GM18508 (cell line): ENCODE data around the gene KLHL3.

Source experiments
- ATAC-seq: cut with Tn5 transposase; IDR thresholded peaks from one replicate; pipeline ENCODE4 v1.9.1; 2021; ENCODE audit warnings: moderate number of reproducible peaks; ENCODE audit not compliant: insufficient read depth, unreplicated experiment

KLHL3 gene

DNA sequence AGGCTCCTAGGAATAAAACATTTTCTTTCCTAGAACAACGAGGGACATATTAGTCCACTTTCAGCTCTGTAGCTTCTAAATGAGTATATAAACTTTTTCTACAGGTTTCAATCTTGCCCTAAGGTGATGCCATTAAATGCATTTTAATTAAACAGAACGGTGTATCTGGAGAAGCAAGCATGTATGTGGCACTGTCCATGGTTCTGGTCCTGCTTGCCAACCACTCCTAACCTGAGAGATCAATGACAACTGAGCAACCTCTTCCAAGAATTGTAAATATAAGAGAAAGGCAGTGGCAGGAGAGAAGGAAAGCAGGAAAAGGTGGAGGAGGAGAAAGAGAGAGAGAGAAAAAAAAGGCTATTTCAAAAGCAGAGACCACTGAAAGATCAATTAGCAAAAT, 141.2 kb downstream of the KLHL3 start:
- ATAC-seq = no peak

DNA sequence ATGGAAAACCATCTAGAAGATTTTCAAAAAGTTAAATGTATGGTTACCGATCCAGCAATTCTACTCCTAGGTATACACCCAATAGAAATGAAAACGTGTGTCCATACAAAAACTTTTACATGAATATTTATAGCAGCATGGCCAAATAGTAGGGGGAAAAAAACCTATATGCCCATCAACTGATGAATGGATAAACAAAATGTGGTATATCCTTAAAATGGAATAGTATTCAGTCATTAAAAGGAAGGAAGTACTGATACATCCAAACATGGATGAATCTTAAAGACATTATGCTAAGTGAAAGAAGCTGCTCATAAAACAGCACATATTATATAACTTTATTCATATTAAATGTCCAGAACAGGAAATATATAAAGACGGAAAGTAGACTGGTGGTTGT, 143.6 kb downstream of the KLHL3 start:
- ATAC-seq = no peak

DNA sequence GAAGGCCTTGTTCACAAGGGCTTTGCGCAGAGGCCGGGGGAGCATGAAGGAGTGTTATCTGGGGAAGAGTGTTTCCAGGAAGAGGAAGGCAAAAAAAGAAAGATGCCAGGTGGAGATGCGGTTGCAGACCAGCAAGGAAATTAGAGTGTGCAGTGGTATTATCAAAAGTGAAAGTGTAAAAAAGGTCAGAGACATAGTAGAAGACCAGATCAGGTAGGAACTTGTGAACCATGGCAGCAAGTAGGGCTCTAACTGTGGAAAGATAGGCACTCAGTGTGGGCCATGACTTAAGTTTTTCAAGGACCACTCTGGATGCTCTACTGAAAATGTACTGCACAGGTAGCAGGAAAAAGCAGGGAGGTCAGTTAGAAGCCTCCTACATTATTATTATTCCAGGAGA, 146.7 kb downstream of the KLHL3 start:
- ATAC-seq = no peak

DNA sequence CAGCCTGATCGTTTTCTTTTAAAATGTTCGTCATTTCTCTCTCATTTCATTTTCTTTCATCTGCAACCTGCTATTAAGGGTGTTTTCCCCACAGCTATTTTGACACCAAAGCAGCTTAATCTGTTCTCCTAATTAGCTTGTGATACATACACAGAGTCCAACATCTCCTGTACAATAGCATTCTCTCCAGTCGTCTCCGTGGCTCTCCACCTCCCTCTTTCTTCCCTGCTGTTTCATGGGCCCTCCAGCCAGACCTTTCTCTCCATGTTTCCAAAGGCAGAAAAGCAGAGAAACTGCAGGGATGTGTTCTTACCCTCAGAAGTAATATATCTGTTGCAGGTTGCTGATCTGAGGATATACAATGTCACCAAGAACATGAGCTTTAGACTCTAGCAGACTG, 148.0 kb downstream of the KLHL3 start:
- ATAC-seq = no peak

DNA sequence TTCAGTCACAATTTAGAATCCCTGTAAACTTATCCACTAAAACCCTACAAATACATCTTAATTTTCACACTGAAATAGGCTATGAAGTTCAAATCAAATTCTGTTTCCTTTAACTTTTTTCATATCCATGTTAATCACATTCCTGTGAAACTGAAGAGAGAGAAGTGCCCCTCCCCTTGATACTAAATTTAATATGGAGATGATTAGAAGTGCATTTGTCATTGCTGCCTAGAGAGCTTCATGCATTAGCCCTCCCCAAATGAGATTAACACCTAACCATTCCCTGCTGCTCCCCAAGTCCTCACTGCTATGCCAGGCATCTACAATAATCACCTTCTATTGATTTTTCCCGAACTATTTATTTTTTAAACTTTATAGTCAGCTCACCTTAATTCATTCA, 151.6 kb downstream of the KLHL3 start:
- ATAC-seq = no peak

DNA sequence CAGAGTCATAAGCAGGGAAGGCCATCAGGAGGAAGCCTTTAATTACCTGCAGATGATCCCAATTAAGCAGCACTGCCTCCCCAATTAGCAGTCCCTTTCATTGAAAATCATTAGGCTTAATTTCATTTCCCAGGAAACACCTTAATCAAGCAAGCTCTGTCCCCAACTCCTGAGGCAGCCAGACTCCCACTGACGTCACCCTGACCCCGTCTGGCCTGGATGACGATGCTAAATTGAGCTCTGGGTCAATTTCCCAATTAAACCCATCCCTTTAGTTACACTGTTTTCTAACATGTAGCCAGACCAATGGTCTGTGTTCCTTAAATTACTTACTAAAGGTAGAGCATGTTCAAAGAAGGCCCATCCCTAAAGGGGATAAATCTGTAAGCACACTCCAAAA, 152.8 kb downstream of the KLHL3 start:
- no peak for ATAC-seq

DNA sequence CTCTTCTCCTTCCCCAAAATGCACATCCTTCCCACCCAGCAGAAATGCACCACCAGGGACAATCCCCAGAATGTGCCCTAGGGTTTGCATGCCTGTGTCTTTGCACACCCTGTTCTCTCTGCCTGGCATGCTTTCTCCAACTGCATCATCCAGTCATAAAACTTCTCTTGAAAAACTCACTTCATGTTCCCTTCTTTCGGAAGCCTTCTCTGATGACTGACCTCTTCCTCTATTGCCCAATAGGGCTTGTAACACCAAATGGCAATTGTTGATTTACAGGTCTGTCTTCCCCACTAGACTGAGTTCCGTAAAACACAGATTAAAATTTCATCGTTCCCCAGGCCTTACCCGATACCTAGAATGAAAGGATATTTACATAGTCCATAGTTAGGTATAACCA, 153.7 kb downstream of the KLHL3 start:
- no peak for ATAC-seq

DNA sequence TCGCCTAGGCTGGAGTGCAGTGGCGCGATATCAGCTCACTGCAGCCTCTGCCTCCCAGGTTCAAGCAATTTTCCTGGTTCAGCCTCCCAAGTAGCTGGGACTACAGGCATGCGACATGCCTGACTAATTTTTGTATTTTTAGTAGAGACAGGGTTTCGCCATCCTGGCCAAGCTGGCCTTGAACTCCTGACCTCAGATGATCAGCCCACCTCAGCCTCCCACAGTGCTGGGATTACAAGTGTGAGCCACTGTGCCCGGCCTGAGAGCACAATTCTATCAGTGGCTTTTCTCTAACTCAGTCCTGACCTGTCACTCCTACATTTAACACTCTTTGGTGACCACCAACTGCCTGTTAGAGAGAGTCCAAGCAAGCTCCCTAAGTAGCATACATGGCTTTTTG, 154.1 kb downstream of the KLHL3 start:
- no peak for ATAC-seq

DNA sequence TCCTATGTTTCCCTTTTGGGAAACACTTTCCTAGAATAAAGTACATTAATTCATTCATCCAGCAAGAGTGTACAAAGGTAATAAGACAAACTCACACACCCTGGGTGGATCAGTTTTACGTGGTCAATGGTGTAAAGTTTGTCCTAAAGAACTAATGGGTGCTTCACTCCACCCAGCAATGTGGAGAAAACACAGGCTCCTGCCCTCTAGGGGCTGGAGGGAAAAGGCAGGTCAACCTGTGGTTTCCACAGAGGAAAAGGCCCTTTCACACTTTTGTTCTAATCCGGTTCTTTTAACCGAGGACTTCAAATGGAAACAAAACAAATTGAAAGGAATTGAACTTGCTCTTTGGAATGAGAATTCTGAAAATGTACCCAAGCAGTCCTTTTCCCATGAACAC, 155.9 kb downstream of the KLHL3 start:
- ATAC-seq = no peak

DNA sequence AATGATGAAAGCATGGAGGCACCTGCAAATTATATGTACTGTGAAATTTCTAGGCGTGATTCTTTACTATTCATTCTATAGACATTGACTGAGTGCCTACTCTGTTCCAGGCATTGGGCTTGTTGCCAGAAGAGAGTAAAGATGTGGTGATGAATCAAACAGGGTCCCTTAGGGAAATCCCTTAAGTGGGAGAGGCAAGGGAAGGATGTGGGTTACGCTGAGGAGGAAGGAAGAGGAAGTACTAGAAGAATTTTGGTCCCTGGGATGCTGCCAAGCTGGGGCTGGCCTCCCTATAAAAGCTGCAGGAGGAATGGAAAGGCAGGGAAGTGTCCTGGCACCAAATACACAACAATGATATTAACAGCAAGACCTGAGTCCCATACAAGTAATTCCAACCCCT, 160.0 kb downstream of the KLHL3 start:
- ATAC-seq = no peak

DNA sequence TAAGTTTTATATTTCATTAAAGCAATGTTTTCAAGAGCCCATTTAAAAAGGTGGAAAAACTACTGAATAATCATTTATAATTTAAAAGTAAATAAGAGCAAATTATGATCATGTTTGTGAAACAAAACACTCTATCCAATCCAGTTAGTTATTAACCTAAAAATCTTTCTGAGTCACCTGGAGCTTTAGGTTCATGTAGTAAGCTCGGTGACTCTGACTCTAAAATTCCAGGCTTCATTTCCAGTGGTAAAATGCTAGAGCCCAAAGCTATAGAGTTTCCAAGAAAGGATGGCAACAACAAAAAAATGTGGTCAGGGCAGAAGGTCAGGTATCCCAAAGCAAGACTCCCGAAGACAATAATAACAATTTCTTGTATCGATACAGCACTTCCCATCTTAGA, 160.7 kb downstream of the KLHL3 start:
- no peak for ATAC-seq

DNA sequence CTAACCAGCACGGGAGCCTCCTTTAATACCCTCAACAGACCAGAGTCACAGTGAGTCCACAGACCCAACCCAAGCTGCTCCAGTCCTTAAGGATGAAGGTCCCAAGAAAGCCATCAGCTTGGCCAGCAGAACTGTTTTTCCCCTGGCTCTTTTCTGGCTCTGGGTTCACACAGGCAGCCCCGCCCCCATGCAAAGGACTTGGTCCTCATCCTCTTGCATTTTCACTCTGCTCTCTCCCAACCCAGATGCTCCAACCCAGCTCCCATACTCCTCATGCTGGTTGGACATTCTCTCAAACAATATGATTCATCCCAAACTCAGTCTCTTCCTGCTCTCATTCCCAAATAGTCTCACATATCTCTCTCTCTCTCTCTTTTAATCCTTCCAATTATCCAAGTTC, 162.5 kb downstream of the KLHL3 start:
- no peak for ATAC-seq

DNA sequence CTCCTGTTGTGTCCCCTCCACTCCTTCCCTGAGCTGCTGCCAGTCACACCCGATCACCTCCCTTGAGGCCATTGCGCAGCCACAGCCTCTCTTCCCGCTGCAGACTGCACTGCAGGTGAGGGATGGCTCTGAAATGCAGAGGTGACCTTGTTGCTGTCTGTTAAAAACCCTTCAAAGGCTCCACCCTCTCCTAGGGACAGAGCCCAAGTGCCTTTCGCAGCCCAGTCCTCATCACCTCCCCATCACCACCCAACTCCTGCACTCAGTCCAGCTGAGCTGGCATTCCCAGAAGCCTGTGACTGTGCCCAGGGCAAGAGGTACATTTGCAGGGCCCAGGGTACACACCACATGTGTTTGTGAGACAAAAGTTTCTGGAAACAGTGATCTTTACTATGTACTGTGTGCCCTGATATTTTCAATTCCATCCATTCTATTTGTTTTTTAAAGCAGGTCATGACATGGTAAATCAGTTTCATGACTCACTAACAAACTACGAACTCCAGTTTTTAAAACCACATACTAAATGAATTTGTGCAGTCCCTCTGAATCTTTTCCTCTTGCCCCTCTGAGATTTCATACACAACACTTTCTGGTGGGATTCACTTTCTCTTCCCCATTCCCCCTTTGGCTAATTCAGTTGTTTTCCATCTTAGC, 163.7 kb downstream of the KLHL3 start:
- no peak for ATAC-seq

DNA sequence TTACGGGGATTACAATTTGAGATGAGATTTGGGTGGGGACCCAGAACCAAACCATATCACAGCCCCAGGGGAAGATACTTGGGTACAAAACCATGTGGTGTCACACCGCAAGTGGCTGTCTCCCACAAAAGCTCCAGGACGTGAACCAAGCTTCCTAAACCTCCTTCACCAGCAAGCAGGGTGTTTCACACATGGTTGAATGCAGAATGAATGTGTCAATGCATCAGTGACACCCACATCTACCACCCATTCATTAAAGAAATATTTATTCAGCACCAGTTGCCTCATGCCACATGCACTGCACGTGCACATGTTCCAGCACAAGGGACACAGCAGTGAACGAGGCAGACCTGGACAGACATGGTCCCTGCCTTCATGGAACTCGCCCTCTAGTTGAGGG, 165.8 kb downstream of the KLHL3 start:
- no peak for ATAC-seq
